ENCODE results near the gene CHRDL2.

The CHRDL2 gene

GRCh38 chr11:74729397-74729796, 1.8 kb downstream of the CHRDL2 start:
- CTCF ChIA-PET: interaction anchor here (0.7 to 8.8 kb wide), 3 partner anchors 9 to 29 kb away, joined by 3 to 129 read pairs (median 76); no protein-coding TSS in a partner anchor
- TF ChIP-seq, protein P1, sequence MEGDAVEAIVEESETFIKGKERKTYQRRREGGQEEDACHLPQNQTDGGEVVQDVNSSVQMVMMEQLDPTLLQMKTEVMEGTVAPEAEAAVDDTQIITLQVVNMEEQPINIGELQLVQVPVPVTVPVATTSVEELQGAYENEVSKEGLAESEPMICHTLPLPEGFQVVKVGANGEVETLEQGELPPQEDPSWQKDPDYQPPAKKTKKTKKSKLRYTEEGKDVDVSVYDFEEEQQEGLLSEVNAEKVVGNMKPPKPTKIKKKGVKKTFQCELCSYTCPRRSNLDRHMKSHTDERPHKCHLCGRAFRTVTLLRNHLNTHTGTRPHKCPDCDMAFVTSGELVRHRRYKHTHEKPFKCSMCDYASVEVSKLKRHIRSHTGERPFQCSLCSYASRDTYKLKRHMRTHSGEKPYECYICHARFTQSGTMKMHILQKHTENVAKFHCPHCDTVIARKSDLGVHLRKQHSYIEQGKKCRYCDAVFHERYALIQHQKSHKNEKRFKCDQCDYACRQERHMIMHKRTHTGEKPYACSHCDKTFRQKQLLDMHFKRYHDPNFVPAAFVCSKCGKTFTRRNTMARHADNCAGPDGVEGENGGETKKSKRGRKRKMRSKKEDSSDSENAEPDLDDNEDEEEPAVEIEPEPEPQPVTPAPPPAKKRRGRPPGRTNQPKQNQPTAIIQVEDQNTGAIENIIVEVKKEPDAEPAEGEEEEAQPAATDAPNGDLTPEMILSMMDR (IDR thresholded peaks at IDR 0.05; ENCODE audit: control extremely low read depth, extremely low read depth, low read depth, missing control alignments): no peak
- DNase-seq (ENCODE audit: extremely low spot score): no peak
- POLR2A ChIA-PET: no interaction called here

GRCh38 chr11:74726547-74727182, 4.6 kb downstream of the CHRDL2 start:
- ChIA-PET POLR2A (interaction anchor here (1.0 kb wide), 1 partner anchor 738 kb away, joined by 3 read pairs; no protein-coding TSS in a partner anchor), CTCF (interaction anchor here (0.6 to 8.8 kb wide), 34 partner anchors 9 to 335 kb away, joined by 3 to 129 read pairs (median 4); partner anchors contain the start of gene POLD3)
- DNase-seq (ENCODE audit: extremely low spot score): peak; percentile 87
- TF ChIP-seq, protein P1 (IDR thresholded peaks at IDR 0.05; ENCODE audit: control extremely low read depth, extremely low read depth, low read depth, missing control alignments): peak; percentile 94

DNA sequence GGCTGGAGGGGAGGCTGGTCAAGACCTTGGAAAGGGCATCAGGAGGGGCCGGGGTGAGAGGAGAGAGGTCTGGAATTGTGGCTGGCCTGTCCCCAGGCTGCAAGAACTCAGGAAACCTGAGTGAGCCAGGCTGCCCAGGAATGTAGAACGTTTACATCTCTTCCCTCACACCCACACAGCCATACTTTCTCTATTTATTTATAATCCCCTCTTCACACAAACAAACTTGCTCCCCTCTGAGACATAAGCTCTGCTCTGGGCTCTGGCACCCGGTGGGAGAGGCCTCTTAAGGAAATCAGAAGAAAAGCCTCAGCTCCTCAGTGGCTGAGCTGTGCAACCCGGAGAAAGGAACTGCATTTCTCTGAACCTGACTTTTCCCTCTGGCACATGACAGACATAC, 5.5 kb downstream of the CHRDL2 start:
- TF ChIP-seq, protein P1 (IDR thresholded peaks at IDR 0.05; ENCODE audit: control extremely low read depth, extremely low read depth, low read depth, missing control alignments): no peak
- no peak for DNase-seq (ENCODE audit: extremely low spot score)
- ChIA-PET POLR2A (no interaction called here), CTCF (interaction anchor here (0.8 to 8.8 kb wide), 24 partner anchors 8 to 276 kb away, joined by 3 to 129 read pairs (median 7); partner anchors contain the start of gene LIPT2)

GRCh38 chr11:74723511-74723910, 7.7 kb downstream of the CHRDL2 start:
- POLR2A ChIA-PET: no interaction called here
- TF ChIP-seq, protein P1 (IDR thresholded peaks at IDR 0.05; ENCODE audit: control extremely low read depth, extremely low read depth, low read depth, missing control alignments): no peak
- no peak for DNase-seq (ENCODE audit: extremely low spot score)
- CTCF ChIA-PET: interaction anchor here (1.0 to 8.8 kb wide), 4 partner anchors 16 to 468 kb away, joined by 3 to 129 read pairs (median 56); no protein-coding TSS in a partner anchor

GRCh38 chr11:74721479-74721835, 9.8 kb downstream of the CHRDL2 start:
- ChIA-PET CTCF (interaction anchor here (0.6 to 3.0 kb wide), 4 partner anchors 17 to 25 kb away, joined by 3 to 23 read pairs (median 5); no protein-coding TSS in a partner anchor), POLR2A (no interaction called here)
- TF ChIP-seq, protein P1 (IDR thresholded peaks at IDR 0.05; ENCODE audit: control extremely low read depth, extremely low read depth, low read depth, missing control alignments): no peak
- no peak for DNase-seq (ENCODE audit: extremely low spot score)

GRCh38 chr11:74720596-74721478, 10.4 kb downstream of the CHRDL2 start:
- ChIA-PET CTCF (interaction anchor here (0.6 to 3.0 kb wide), 7 partner anchors 8 to 268 kb away, joined by 3 to 23 read pairs (median 3); no protein-coding TSS in a partner anchor), POLR2A (no interaction called here)
- DNase-seq (ENCODE audit: extremely low spot score): no peak
- TF ChIP-seq, protein P1 (IDR thresholded peaks at IDR 0.05; ENCODE audit: control extremely low read depth, extremely low read depth, low read depth, missing control alignments): no peak
